GM10847 (cell line): Measurements from ENCODE around the gene ERICH6.

ENCODE experiments used
- POLR2A ChIP-seq: IDR thresholded peaks from 2 replicates; pipeline ENCODE4 v1.6.1; 2011; ENCODE audit not compliant: insufficient read length; ENCODE audit errors: extremely low read depth

Gene ERICH6

DNA sequence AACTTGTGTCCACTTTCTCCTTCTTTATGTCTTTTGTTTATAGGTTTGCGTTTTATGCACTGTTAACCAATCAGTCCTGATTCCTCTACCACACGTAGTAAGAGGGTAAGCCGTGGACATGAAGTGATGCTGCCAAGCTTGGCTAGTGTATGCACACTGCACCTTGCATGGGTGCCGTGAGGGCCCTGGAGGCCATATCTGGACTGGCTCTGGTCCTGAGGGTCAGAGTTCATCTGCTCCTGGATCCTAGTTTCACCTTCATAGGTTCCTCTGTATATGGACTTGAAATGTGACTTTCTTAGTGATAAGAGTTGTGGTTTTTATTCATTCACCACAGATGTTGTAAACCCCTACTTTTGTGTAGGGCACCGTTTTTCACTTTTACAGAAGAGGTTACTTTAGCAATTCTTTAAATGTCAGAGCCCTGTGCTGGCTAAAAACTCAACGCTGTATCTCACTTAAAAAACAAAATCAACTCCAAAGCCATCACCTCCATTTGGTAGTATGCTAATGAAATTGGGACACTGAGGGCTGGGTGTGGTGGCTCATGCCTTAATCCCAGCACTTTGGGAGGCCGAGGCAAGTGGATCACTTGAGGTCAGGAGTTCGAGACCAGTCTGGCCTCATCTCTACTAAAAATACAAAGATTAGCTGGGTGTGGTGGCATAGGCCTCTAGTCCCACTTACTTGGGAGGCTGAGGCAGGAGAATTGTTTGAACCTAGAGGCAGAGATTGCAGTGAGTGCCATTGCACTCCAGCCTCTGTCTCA, 36.3 kb upstream of the ERICH6 start:
- TF ChIP-seq POLR2A, result no peak

DNA sequence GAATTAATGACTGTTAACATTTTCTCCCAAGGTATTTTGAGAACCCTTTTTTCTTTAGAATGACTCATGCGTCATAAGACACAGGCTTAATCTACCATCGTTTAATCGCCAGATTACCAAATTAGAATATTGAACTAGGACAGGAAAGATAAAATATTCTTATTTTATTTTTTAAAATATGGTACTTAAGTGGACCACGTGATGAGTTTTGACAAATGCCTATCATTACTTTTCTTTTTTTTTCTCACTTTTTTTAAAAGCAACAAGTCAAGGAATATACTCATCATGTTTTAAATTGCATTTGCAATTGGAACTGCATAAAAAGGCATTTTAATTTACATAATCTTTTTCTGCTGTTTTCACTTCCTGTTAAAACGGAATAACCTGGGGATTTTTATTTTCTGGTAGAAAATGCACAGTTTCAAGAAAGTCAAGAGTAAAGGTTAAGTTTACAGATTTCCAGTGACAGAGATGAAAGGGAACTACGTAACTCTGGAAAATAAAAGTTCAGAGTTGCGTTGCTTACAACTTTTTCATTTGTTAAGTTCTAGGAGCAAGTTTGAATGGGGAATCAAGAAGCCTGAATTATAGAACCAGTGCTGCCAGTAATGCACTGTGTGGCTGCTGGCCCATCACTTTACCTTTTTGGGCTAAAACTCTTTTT, 35.6 kb upstream of the ERICH6 start:
- no peak for TF ChIP-seq POLR2A

DNA sequence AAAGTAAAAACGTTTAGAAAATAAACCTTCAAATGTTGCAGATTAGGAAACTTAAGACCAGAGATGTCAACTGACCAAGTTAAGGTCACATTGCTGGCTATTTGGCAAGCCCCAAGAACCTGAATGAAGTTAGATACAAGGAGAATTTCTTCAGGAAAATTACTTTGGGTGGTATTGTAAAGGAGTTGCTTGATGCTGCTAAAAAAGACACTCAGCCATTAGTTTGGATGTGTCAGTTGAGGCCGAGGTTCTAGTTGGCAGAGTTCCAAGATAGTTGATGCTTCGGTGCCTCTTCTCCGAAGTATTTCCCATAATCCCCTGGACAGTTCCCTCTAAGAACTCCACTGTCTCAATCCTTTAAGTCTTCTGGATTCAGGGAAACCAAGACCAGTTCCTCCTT, 35.0 kb upstream of the ERICH6 start:
- no peak for TF ChIP-seq POLR2A

DNA sequence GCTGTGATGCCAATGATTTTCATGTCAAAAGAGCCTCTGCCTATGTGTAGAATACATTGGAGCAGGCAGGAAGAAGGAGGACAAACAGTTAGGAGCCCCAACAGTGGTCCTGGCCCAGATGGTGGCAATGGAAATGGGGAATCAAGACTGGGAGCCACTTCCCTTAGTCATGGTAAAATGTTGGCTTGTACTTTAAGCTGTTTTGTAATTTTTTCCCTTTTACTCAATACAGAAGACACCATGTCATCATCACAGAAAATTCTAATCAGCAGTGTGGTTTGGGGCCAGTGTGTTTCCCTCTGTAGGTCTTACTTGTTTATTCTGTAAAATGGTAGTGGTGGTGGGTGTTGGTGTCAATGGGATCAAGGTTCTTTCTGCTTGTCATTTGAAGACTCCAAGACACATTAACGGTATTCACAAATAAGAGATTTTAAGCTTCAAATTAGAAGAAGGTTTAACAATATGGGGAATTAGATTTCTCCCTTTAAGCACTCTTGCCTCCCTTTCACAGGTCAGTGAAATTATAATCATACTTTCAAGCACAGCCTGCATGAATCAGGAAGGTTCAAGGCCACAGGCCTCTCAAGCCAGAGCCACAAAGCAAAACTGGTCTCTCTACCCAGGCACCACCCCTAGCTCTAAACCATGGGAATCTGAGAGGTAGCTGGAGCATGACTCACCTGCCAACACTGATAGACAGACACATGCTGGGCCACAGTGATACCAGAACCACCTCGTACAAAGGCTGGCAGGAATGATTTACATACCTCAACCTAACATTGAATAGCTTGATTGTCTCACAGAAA, 34.4 kb upstream of the ERICH6 start:
- TF ChIP-seq POLR2A, result no peak

DNA sequence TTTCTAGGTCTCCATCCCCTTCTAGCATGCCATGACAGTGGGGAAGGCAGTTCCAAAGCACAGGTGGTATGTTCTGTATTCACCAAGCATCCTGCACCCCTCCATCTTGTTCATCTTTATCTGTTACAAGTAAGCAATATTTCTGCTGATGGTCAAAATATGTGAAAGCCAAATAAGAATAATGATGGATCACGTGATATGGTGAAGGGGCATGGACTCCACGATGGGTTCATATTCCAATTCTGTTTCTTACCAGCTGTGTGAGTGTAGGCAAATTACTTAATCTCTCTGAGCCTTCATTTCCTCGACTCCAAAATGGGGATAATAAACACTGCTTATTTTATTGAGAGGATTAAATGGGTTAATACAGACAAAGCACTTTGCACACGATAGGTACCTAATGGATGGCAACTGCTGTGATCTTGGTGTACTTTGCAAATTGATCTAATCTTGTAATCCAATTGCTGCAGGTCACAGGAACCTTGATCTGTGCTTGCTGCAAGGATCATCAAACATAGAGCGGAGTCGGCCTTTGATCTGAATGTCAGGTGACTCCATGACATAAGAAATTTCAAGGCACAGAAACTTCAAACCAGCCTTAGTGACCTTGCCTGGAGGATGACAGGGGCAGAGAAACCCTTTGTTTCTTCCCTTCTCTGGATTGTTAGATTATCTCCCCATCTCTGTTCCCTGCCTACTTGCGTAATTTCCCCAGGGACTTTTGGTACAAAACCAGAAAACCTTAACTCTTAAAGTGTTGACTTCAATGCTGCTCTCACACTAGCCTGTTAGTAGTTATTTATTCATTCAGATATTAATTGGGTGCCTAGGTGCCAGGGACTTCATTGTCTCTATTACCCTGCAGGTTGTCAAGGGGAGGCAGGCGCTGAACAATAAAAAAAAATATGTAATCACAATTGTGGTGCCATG, 33.4 kb upstream of the ERICH6 start:
- no peak for TF ChIP-seq POLR2A

DNA sequence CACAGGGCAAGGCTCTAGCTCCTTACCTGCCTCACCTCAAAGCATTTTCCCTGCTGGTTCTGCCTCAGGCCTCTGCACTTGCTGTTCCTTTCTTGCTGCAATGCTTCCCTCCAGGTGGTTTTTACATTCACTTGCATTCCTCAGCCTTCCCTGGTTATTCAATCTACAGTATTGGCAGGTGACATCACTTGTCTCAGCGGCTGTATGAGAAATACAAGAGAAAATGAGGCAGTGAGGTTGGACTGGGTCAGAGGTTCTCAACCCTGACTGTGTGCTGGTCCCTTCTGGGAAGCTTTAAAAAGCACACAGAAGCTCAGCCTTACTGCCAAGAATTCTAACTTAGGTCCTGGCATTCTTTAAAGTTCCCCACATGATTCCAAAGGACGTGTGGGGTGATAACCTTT, 32.6 kb upstream of the ERICH6 start:
- TF ChIP-seq POLR2A, result no peak

DNA sequence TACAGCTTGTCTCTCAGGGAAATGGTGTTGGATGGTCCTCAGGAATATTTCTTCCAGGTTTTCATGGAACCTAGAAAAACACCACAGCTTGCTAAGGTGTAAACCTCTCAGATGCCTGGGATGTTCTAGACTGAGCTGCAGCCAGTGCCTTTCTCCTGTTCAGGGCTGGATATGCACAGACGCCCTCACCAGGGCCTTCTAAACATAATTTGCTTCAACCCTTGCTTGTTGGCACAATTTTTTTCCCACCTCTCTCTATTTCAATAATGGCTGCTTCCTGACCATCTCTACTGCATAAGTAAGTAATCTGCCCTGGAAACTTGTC, 31.0 kb upstream of the ERICH6 start:
- no peak for TF ChIP-seq POLR2A

DNA sequence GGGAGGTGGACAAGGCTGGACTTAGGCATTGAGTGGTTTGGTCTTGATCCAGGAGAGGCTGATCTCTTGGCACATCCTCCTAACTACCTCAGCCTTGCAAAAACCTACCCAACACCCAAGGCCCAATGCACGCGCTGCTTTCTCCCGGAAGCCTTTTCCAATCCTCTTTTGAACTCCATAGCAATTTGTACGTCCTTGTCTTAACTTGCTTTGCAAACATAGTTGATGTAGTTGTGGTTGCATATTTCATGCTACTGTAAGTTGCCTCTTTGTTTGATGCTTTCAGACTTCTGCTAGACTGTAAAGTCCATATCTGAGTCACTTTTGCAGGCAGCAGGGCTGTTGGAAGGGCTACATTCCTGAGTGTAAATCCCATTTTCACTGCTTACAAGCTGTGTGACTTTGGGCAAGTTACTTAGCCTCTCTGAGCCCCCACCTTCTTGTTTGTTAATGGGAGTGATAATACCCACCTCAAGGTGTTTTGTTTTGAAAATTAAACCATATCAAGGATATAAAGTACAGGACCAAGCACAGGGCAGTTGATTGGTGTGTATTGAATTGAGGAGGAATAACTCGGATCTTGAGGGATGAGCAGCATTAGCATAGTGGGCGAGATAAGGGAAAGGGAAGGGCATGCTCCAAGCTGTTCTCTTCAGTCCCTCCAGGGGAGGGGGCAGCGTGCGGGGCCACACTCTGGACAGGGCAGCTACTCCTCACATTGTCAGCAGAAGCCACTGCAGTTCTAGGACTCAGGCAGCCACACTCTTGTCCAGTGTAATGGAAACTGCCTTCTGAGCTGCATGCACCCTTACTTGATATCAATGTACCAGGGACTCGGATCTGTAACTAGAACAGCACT, 30.4 kb upstream of the ERICH6 start:
- TF ChIP-seq POLR2A, result no peak

DNA sequence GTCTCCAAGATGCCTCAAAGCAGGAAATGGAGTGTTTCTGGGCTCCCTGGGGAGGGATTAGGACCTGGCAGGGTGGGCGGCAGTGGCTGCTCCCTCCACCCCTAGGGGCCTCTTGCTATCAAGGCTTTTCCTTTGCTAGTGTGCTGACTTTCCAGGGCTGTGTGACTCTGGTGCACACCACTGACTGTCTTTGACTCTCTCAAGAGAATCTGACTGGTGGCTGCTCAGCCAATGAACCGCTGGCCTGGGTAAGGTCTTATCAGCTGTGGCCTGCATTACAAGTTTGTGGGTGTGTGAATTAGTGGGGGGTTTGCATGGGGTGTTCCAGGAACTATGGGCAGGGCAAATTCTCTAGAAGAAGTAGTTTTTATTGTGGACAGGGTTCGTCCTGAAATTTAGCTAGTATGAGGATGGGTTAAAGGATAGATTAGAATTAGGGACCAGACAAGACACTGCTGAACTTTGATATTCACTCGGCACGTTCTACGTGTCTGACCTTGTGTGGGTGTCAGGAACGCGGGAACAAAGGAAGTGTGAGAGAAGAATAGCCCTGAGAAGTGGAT, 29.7 kb upstream of the ERICH6 start:
- no peak for TF ChIP-seq POLR2A

DNA sequence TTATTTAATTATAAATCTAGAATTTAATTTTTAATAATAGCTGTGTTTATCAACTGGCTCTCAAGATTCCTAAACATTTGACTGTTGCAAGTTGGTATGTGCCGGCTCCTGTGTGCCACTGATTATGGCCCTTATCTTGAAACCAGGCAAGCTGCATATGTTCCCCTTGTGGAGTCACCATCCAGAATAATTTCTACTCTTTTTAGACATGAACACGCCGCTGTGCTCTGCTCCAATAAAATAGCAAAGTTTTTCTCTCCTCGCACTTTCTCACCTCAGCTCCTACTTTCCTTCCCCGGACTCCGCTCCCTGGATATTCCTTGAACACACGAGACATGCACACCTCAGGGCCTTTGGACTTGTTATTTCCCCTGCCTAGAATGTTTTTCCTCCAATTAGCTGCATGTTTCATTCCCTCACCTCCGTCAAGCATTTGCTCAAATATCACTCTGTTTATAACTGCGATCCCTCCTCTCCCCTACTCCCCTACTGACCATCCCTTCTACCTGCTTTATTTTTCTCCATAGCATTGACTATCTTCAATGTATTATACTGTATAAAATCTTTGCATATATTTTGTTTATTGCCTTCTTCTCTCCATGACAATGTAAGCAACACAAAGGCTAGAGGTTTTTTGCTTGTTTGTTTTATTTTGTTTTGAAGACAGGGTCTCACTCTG, 26.1 kb upstream of the ERICH6 start:
- no peak for TF ChIP-seq POLR2A

DNA sequence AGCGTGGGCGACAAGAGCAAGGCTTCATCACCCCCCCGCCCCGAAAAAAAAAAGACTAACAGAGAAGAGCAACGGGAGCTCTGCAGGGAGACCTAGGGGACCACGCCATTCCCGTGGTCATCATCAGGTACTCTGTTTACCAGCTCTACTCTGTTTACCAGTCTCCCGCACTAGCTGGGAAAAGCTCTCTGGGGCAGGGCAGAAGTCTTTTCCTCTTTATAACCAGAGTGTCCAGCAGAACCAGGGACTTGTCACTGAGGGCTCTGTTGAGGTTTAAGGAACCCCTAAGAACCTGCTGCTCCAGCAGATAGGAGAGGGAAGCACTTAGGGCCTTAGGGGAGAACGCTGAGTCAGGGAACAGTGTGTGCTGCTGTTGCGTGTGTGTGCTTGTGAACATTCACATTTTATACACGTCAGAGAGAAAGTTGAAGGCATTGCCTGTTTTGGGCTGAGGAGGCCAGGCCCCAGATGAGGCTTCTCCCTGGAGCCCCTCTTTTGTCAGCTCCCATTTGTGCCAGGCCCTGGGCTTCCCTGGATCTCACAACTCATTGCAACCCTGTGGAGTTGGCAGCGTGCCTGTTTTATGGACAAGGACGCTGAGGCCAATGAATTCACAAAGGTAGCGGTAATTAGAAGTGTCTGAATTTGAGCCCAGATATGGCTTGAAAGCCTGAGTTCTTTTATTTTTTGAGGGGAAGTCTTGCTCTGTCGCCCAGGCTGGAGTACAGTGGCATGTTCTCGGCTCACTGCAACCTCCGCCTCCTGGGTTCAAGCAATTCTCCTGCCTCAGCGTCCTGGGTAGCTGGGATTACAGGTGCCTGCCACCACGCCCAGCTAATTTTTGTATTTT, 24.2 kb upstream of the ERICH6 start:
- no peak for TF ChIP-seq POLR2A

DNA sequence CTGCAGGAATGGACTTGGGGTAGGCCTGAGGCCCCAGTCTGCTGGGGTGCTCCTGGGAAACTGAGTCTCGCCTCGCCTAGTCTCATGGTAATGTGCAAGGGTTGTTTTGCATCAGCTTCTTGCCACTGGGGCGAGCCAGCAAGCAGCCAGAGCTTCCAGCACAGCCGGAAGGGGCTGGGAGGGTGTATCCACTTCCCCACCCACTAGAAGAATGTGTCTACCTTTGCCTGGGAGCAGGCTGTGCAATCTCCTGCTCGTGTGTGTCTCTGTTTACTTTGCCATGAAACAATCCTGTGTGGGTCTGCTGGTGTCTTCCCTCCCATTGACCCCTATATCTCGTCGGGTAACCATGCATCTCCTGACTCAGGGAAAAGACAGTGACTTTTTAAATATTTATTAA, 21.8 kb upstream of the ERICH6 start:
- no peak for TF ChIP-seq POLR2A

DNA sequence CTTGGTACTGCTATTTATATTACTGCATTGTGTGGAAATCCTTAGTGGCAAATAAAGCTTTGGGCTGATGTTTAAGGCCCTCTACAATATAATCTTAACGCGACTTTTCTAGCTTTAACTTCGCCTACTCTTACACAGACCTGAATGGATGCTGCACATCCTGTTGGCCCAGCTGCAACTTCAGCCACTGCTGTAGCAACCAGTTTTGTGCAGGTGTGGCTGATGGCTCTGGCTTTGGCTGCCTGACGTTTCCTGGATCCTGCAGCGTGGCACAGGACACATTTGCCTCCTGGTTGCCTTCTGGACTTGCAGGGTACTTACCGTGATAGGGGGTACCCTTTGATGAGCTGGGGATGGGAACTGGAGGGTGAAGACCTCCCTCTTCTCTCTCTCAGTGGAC, 20.2 kb upstream of the ERICH6 start:
- no peak for TF ChIP-seq POLR2A

DNA sequence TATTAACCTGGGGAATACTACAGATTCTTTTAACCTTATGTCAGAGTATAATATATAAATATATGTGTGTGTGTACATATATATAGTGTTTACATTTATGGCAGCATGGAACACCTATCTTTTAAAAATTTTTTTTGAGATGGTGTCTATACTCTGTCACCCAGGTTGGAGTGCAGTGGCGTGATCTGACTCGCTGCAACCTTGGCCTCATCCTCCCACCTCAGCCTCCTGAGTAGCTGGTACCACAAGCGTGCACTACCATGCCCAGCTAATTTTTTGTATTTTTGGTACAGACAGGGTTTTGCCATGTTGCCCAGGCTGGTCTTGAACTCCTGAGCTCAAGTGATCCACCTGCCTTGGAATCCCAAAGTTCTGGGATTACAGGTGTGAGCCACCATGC, 18.5 kb upstream of the ERICH6 start:
- TF ChIP-seq POLR2A, result no peak
